Measurements from ENCODE around the gene FMOD.
"Not testable (repeated sequence)": the region's sequence is repeated elsewhere in the genome, so short reads cannot be mapped to it uniquely, and the experiment has no call there.

FMOD gene

GRCh38 chr1:203321273-203322052, 29.5 kb downstream of the FMOD start:
- DNase-seq (ENCODE audit: low spot score) = no peak
- peak overlapping the region; percentile 22 to 92 for H3K27ac ChIP-seq
- H3K4me3 ChIP-seq = no peak overlapping the region
- no peak for TF ChIP-seq CTCF (IDR thresholded peaks at IDR 0.05)

- H3K4me3 ChIP-seq = no peak overlapping the region
- peak overlapping the region; percentile 22 to 92 for H3K27ac ChIP-seq
- peak; percentile 73 for DNase-seq (ENCODE audit: low spot score)
- TF ChIP-seq CTCF (IDR thresholded peaks at IDR 0.05) = no peak
Measured at GRCh38 chr1:203320591-203321272, 30.2 kb downstream of the FMOD start.

- Histone ChIP-seq H3K27ac (peak overlapping the region; percentile 83 to 89), H3K4me3 (no peak overlapping the region)
- no peak for TF ChIP-seq CTCF (IDR thresholded peaks at IDR 0.05)
- DNase-seq (ENCODE audit: low spot score) = no peak
Measured at GRCh38 chr1:203318229-203318517, 32.7 kb downstream of the FMOD start.

- TF ChIP-seq CTCF (IDR thresholded peaks at IDR 0.05) = no peak
- peak overlapping the region; percentile 83 to 89 for H3K27ac ChIP-seq
- no peak overlapping the region for H3K4me3 ChIP-seq
- no peak for DNase-seq (ENCODE audit: low spot score)
Measured at GRCh38 chr1:203317429-203318228, 33.3 kb downstream of the FMOD start.

GRCh38 chr1:203316626-203317093, 34.3 kb downstream of the FMOD start:
- TF ChIP-seq CTCF (IDR thresholded peaks at IDR 0.05) = no peak
- peak overlapping the region; percentile 83 to 89 for H3K27ac ChIP-seq

GRCh38 chr1:203314025-203314759, 36.7 kb downstream of the FMOD start:
- H3K4me3 ChIP-seq; H3K27ac ChIP-seq; DNase-seq (ENCODE audit: low spot score): not testable (repeated sequence)

More at GRCh38 chr1:203316626-203317093, 34.3 kb downstream of the FMOD start:
- DNase-seq (ENCODE audit: low spot score) = peak; percentile 76
- H3K4me3 ChIP-seq = no peak overlapping the region

All from coronary artery (tissue), 2 donors.